Fibroblast of lung (primary cell): Measurements from ENCODE around the gene LARP1. TPM values are rescaled to one million over a fixed set of nuclear protein-coding genes. Genes with fewer than 3 reads are reported as not detected.
"Not testable (repeated sequence)": the region's sequence is repeated elsewhere in the genome, so short reads cannot be mapped to it uniquely, and the experiment has no call there.

Source experiments
- DNase-seq, 2 donors: peaks; one replicate each; pipeline versions ENCODE4 v3.0.0 to v3.0.0-alpha.2; 2010; ENCODE audit warnings: low read depth in 2 of 2
- H2AFZ ChIP-seq: 2 replicates; pipeline ENCODE4 v1.5.1; 2012; ENCODE audit warnings: low read length, control low read depth, inconsistent platforms
- H3K27ac ChIP-seq: 2 replicates; pipeline ENCODE4 v1.5.1; 2011; ENCODE audit warnings: low read length, control low read depth; ENCODE audit not compliant: insufficient read depth
- H3K27me3 ChIP-seq: 2 replicates; pipeline ENCODE4 v1.5.1; 2011; ENCODE audit warnings: mild to moderate bottlenecking, low read length; ENCODE audit not compliant: control insufficient read depth, insufficient read depth
- H3K36me3 ChIP-seq: 2 replicates; pipeline ENCODE4 v1.5.1; 2011; ENCODE audit warnings: low read length; ENCODE audit not compliant: control insufficient read depth, insufficient read depth
- H3K4me1 ChIP-seq: 2 replicates; pipeline ENCODE4 v1.5.1; 2011; ENCODE audit warnings: low read length; ENCODE audit not compliant: control insufficient read depth, insufficient read depth; ENCODE audit errors: extremely low read depth
- H3K4me2 ChIP-seq: 2 replicates; pipeline ENCODE4 v1.5.1; 2011; ENCODE audit warnings: low read length, control low read depth; ENCODE audit not compliant: insufficient read depth; ENCODE audit errors: extremely low read depth
- H3K4me3 ChIP-seq, 4 experiments: fragments of 200-600 bp in 1 of 4; sonication (generic) in 1 of 4; replicated peaks in 1 of 4; 2 replicates each; pipeline ENCODE4 v1.5.1; 2011 to 2016; ENCODE audit warnings: low read length in 4 of 4, low read depth in 3 of 4, mild to moderate bottlenecking in 3 of 4, control low read depth in 2 of 4, inconsistent platforms in 1 of 4, mixed read lengths in 1 of 4; ENCODE audit not compliant: insufficient read depth in 1 of 4; ENCODE audit errors: control extremely low read depth in 1 of 4
- H3K79me2 ChIP-seq: 2 replicates; pipeline ENCODE4 v1.5.1; 2012; ENCODE audit warnings: mild to moderate bottlenecking, low read length, inconsistent platforms; ENCODE audit not compliant: control insufficient read depth, insufficient read depth
- H3K9ac ChIP-seq: 2 replicates; pipeline ENCODE4 v1.5.1; 2011; ENCODE audit warnings: mild to moderate bottlenecking, low read length, control low read depth; ENCODE audit not compliant: insufficient read depth
- H3K9me3 ChIP-seq: 2 replicates; pipeline ENCODE4 v1.5.1; 2012; ENCODE audit warnings: low read depth, low read length; ENCODE audit not compliant: control insufficient read depth, insufficient read depth
- H4K20me1 ChIP-seq: 2 replicates; pipeline ENCODE4 v1.5.1; 2011; ENCODE audit warnings: low read length; ENCODE audit not compliant: control insufficient read depth, insufficient read depth; ENCODE audit errors: extremely low read depth
- EZH2 ChIP-seq: IDR thresholded peaks from 2 replicates; pipeline ENCODE4 v1.5.1; 2012; ENCODE audit warnings: low read length, control low read depth, mild to moderate bottlenecking; ENCODE audit errors: missing control alignments
- polyA plus RNA-seq, 2 donors: library from polyadenylated mRNA; depleted of rRNA in 1 of 2; stranded (reverse) in 1 of 2; unstranded in 1 of 2; fragments of >200 nt; gene quantifications; 2 replicates each; pipeline ENCODE4 v1.2.1, GENCODE V29; 2011 to 2012; ENCODE audit warnings: missing spikeins in 1 of 2
- total RNA-seq: library from RNA; depleted of rRNA; stranded (reverse); fragments of >200 nt; gene quantifications from 2 replicates; pipeline ENCODE4 v1.2.1, GENCODE V29; 2014
- TF ChIP-seq, protein P1 (sequence below), 2 donors: IDR thresholded peaks in 1 of 2; conservative IDR thresholded peaks in 1 of 2; 1 replicate in 1 of 2; 2 replicates in 1 of 2; pipeline ENCODE4 v1.5.1; 2011 to 2012; ENCODE audit warnings: low read length in 2 of 2, control low read depth in 1 of 2, inconsistent platforms in 1 of 2, low read depth in 1 of 2, mild to moderate bottlenecking in 1 of 2

LARP1 gene
- total and polyA plus RNA-seq, 2 donors (not counting 1 experiment from before 2014, with no cell fraction given): 51.0 to 81.3 TPM

GRCh38 chr5:154819546-154819945 lies 64.4 kb downstream of the LARP1 start:
- Histone ChIP-seq H3K27me3 (no peaks in the 10 kb centered on the region), H2AFZ (no peak overlapping the region), H3K79me2 (no peaks in the 10 kb centered on the region), H3K36me3 (peaks cover 29% of the 10 kb centered on the region), H3K9me3 (no peaks in the 10 kb centered on the region), H3K27ac (no peak overlapping the region), H3K4me2 (no peak overlapping the region), H3K4me1 (no peaks in the 10 kb centered on the region), H3K4me3 (no peak overlapping the region), H3K9ac (no peak overlapping the region), H4K20me1 (no peaks in the 10 kb centered on the region)
- DNase-seq: no peak
- no peak for TF ChIP-seq EZH2
- TF ChIP-seq, protein P1, sequence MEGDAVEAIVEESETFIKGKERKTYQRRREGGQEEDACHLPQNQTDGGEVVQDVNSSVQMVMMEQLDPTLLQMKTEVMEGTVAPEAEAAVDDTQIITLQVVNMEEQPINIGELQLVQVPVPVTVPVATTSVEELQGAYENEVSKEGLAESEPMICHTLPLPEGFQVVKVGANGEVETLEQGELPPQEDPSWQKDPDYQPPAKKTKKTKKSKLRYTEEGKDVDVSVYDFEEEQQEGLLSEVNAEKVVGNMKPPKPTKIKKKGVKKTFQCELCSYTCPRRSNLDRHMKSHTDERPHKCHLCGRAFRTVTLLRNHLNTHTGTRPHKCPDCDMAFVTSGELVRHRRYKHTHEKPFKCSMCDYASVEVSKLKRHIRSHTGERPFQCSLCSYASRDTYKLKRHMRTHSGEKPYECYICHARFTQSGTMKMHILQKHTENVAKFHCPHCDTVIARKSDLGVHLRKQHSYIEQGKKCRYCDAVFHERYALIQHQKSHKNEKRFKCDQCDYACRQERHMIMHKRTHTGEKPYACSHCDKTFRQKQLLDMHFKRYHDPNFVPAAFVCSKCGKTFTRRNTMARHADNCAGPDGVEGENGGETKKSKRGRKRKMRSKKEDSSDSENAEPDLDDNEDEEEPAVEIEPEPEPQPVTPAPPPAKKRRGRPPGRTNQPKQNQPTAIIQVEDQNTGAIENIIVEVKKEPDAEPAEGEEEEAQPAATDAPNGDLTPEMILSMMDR (conservative IDR thresholded peaks at IDR 0.05 in 1 of 2, IDR thresholded peaks at IDR 0.05 in 1 of 2; ENCODE audit: low read depth in 1 of 2, low read length in 2 of 2): no peak

- Histone ChIP-seq H2AFZ (no peak overlapping the region), H4K20me1 (no peaks in the 10 kb centered on the region), H3K9ac (no peak overlapping the region), H3K36me3 (peaks cover 24% of the 10 kb centered on the region), H3K4me3 (no peak overlapping the region), H3K4me1 (no peaks in the 10 kb centered on the region), H3K27me3 (no peaks in the 10 kb centered on the region), H3K9me3 (no peaks in the 10 kb centered on the region), H3K4me2 (no peak overlapping the region), H3K27ac (no peak overlapping the region), H3K79me2 (no peaks in the 10 kb centered on the region)
- TF ChIP-seq, protein P1 (conservative IDR thresholded peaks at IDR 0.05 in 1 of 2, IDR thresholded peaks at IDR 0.05 in 1 of 2; ENCODE audit: low read depth in 1 of 2, low read length in 2 of 2): no peak
- no peak for TF ChIP-seq EZH2
- DNase-seq: no peak
These were observed 65.2 kb downstream of the LARP1 start for GRCh38 chr5:154820383-154820782.

- not testable (repeated sequence) for H3K4me1 ChIP-seq, H4K20me1 ChIP-seq, DNase-seq, H3K27ac ChIP-seq, H3K9me3 ChIP-seq, H3K79me2 ChIP-seq, H2AFZ ChIP-seq, H3K4me3 ChIP-seq, H3K27me3 ChIP-seq, H3K4me2 ChIP-seq, H3K9ac ChIP-seq
- H3K36me3 ChIP-seq: peaks cover 11% of the 10 kb centered on the region
These were observed 67.7 kb downstream of the LARP1 start for GRCh38 chr5:154822896-154823295.
